GM18873 (cell line): Measurements from ENCODE around the gene ATP10A.

Experiments used
- ATAC-seq: cut with Tn5 transposase; IDR thresholded peaks from one replicate; pipeline ENCODE4 v1.9.1; 2021; ENCODE audit warnings: mild to moderate bottlenecking, moderate library complexity, moderate number of reproducible peaks; ENCODE audit not compliant: unreplicated experiment, low FRiP score

The ATP10A gene

GRCh38 chr15:25797511-25797935 lies 65.6 kb downstream of the ATP10A start:
- ATAC-seq, result no peak

GRCh38 chr15:25797035-25797434 lies 66.1 kb downstream of the ATP10A start:
- no peak for ATAC-seq

GRCh38 chr15:25796395-25796794 lies 66.7 kb downstream of the ATP10A start:
- no peak for ATAC-seq

GRCh38 chr15:25795712-25796111 lies 67.4 kb downstream of the ATP10A start:
- ATAC-seq, result no peak

GRCh38 chr15:25795061-25795460 lies 68.1 kb downstream of the ATP10A start:
- no peak for ATAC-seq

- ATAC-seq, result no peak
Measured at GRCh38 chr15:25793354-25794050, 69.6 kb downstream of the ATP10A start.

GRCh38 chr15:25792128-25792527 lies 71.0 kb downstream of the ATP10A start:
- no peak for ATAC-seq

- ATAC-seq, result no peak
Measured at GRCh38 chr15:25790000-25790660, 73.0 kb downstream of the ATP10A start.

- no peak for ATAC-seq
Measured at GRCh38 chr15:25789616-25789999, 73.5 kb downstream of the ATP10A start.

GRCh38 chr15:25789211-25789610 lies 73.9 kb downstream of the ATP10A start:
- ATAC-seq, result no peak

- no peak for ATAC-seq
Measured at GRCh38 chr15:25787855-25788520, 75.1 kb downstream of the ATP10A start.

- ATAC-seq, result no peak
Measured at GRCh38 chr15:25787381-25787780, 75.7 kb downstream of the ATP10A start.

- ATAC-seq, result no peak
Measured at GRCh38 chr15:25786040-25786439, 77.1 kb downstream of the ATP10A start.

- no peak for ATAC-seq
Measured at GRCh38 chr15:25785641-25786025, 77.5 kb downstream of the ATP10A start.

- ATAC-seq, result no peak
Measured at GRCh38 chr15:25784876-25785640, 78.1 kb downstream of the ATP10A start.

GRCh38 chr15:25783607-25784540 lies 79.3 kb downstream of the ATP10A start:
- no peak for ATAC-seq

- ATAC-seq, result no peak
Measured at GRCh38 chr15:25783134-25783533, 80.0 kb downstream of the ATP10A start.

- ATAC-seq, result no peak
Measured at GRCh38 chr15:25780479-25781255, 82.5 kb downstream of the ATP10A start.

- ATAC-seq, result no peak
Measured at GRCh38 chr15:25778161-25778560, 85.0 kb downstream of the ATP10A start.
